HEK293 (cell line): ENCODE measurements around the gene INPPL1.

ENCODE experiments used
- CTCF ChIA-PET: fragments of 350-600 bp; formaldehyde crosslinking; extraction: SDS; loops from one replicate; lab custom pipeline; 2021; ENCODE audit warnings: antibody characterized with exemption; lab: Yijun Ruan, JAX
- POLR2A ChIA-PET: fragments of 300-600 bp; formaldehyde crosslinking; extraction: SDS; loops from one replicate; lab custom pipeline; 2020; ENCODE audit warnings: antibody characterized with exemption, inconsistent platforms; lab: Yijun Ruan, JAX
- H3K27ac ChIP-seq: fragments of 200-500 bp; sonication (Bioruptor generic); 2 replicates; pipeline ENCODE4 v1.5.1; 2014; ENCODE audit warnings: low read depth, low read length, control low read depth, inconsistent platforms; ENCODE audit errors: extremely low read depth
- H3K36me3 ChIP-seq, 2 experiments: fragments of 200-500 bp in 1 of 2; sonication (Bioruptor generic) in 1 of 2; 1 replicate in 1 of 2; 2 replicates in 1 of 2; pipeline ENCODE4 v1.5.1; 2014 to 2017; ENCODE audit warnings: inconsistent platforms in 2 of 2, low read length in 2 of 2; ENCODE audit not compliant: control insufficient read depth in 2 of 2, insufficient read depth in 1 of 2
- H3K4me1 ChIP-seq: fragments of 200-500 bp; sonication (Bioruptor generic); 2 replicates; pipeline ENCODE4 v1.5.1; 2014; ENCODE audit warnings: mild to moderate bottlenecking, low read length, inconsistent platforms; ENCODE audit not compliant: control insufficient read depth, insufficient read depth
- H3K4me3 ChIP-seq: 2 replicates; pipeline ENCODE4 v1.5.1; 2011; ENCODE audit warnings: low read depth, mild to moderate bottlenecking, control low read depth, low read length, moderate library complexity
- H3K9me3 ChIP-seq: fragments of 200-500 bp; sonication (Bioruptor generic); 2 replicates; pipeline ENCODE4 v1.5.1; 2014; ENCODE audit warnings: low read depth, low read length, inconsistent platforms; ENCODE audit not compliant: control insufficient read depth, insufficient read depth
- ATF2 ChIP-seq: fragments of 450-650 bp; formaldehyde crosslinking; IDR thresholded peaks from 2 replicates; pipeline ENCODE4 v1.5.1; 2016; ENCODE audit warnings: missing biosample characterization, missing genetic modification characterization, low read depth
- FEZF1 ChIP-seq: fragments of 450-650 bp; formaldehyde crosslinking; IDR thresholded peaks from 2 replicates; pipeline ENCODE4 v1.5.1; 2016; ENCODE audit warnings: missing biosample characterization, missing genetic modification characterization
- HOXA7 ChIP-seq: sonication (generic); formaldehyde crosslinking; IDR thresholded peaks from 2 replicates; pipeline ENCODE4 v1.8.1; 2022; ENCODE audit warnings: missing genetic modification reagents, borderline replicate concordance
- IKZF3 ChIP-seq: fragments of 450-650 bp; IDR thresholded peaks from 2 replicates; pipeline ENCODE4 v1.5.0; 2018; ENCODE audit warnings: missing biosample characterization, mild to moderate bottlenecking, missing genetic modification characterization, moderate library complexity
- KLF1 ChIP-seq: fragments of 450-650 bp; formaldehyde crosslinking; IDR thresholded peaks from 2 replicates; pipeline ENCODE4 v1.5.1; 2016; ENCODE audit warnings: missing biosample characterization, missing genetic modification characterization
- KLF16 ChIP-seq: fragments of 450-650 bp; formaldehyde crosslinking; IDR thresholded peaks from 2 replicates; pipeline ENCODE4 v1.5.1; 2017; ENCODE audit warnings: missing biosample characterization, missing genetic modification characterization
- KLF8 ChIP-seq: fragments of 450-650 bp; formaldehyde crosslinking; IDR thresholded peaks from 2 replicates; pipeline ENCODE4 v1.5.1; 2016; ENCODE audit warnings: missing biosample characterization, missing genetic modification characterization
- SETDB1 ChIP-seq: IDR thresholded peaks from one replicate; pipeline ENCODE4 v1.6.1; 2017; ENCODE audit warnings: mild to moderate bottlenecking, low read length, moderate library complexity, mixed read lengths; ENCODE audit not compliant: insufficient read length
- SP2 ChIP-seq: fragments of 450-650 bp; formaldehyde crosslinking; IDR thresholded peaks from 2 replicates; pipeline ENCODE4 v1.5.1; 2016; ENCODE audit warnings: missing biosample characterization, missing genetic modification characterization
- TCF7L2 ChIP-seq: IDR thresholded peaks from 2 replicates; pipeline ENCODE4 v1.6.1; 2011; ENCODE audit warnings: low read depth, mild to moderate bottlenecking, inconsistent platforms, low read length, moderate library complexity, borderline replicate concordance
- ZBTB17 ChIP-seq: fragments of 450-650 bp; formaldehyde crosslinking; IDR thresholded peaks from 2 replicates; pipeline ENCODE4 v1.5.1; 2016; ENCODE audit warnings: missing biosample characterization, missing genetic modification characterization
- ZBTB48 ChIP-seq: fragments of 450-650 bp; formaldehyde crosslinking; IDR thresholded peaks from 2 replicates; pipeline ENCODE4 v1.5.1; 2016; ENCODE audit warnings: missing biosample characterization, missing genetic modification characterization
- ZFP37 ChIP-seq: fragments of 450-650 bp; formaldehyde crosslinking; IDR thresholded peaks from 2 replicates; pipeline ENCODE4 v1.5.1; 2016; ENCODE audit warnings: missing biosample characterization, missing genetic modification characterization
- ZNF133 ChIP-seq: fragments of 450-650 bp; formaldehyde crosslinking; IDR thresholded peaks from 2 replicates; pipeline ENCODE4 v1.5.1; 2016; ENCODE audit warnings: missing biosample characterization, missing genetic modification characterization
- ZNF157 ChIP-seq: fragments of 450-650 bp; formaldehyde crosslinking; IDR thresholded peaks from 2 replicates; pipeline ENCODE4 v1.5.1; 2016; ENCODE audit warnings: missing biosample characterization, missing genetic modification characterization
- ZNF175 ChIP-seq: fragments of 450-650 bp; formaldehyde crosslinking; IDR thresholded peaks from 2 replicates; pipeline ENCODE4 v1.5.1; 2016; ENCODE audit warnings: missing biosample characterization, missing genetic modification characterization
- ZNF302 ChIP-seq: fragments of 450-650 bp; formaldehyde crosslinking; IDR thresholded peaks from 2 replicates; pipeline ENCODE4 v1.5.1; 2016; ENCODE audit warnings: missing biosample characterization, missing genetic modification characterization, low read depth
- ZNF350 ChIP-seq: fragments of 450-650 bp; formaldehyde crosslinking; IDR thresholded peaks from 2 replicates; pipeline ENCODE4 v1.5.0; 2017; ENCODE audit warnings: missing biosample characterization, mild to moderate bottlenecking, missing genetic modification characterization
- ZNF626 ChIP-seq: fragments of 450-650 bp; sonication (Bioruptor Pico); formaldehyde crosslinking; IDR thresholded peaks from 2 replicates; pipeline ENCODE4 v1.5.1; 2018; ENCODE audit warnings: missing biosample characterization, missing genetic modification characterization, inconsistent platforms
- ZNF660 ChIP-seq: fragments of 450-650 bp; IDR thresholded peaks from 2 replicates; pipeline ENCODE4 v1.5.1; 2018; ENCODE audit warnings: missing biosample characterization, mild to moderate bottlenecking, missing genetic modification characterization
- ZNF791 ChIP-seq: fragments of 450-650 bp; formaldehyde crosslinking; IDR thresholded peaks from 2 replicates; pipeline ENCODE4 v1.5.1; 2016; ENCODE audit warnings: missing biosample characterization, missing genetic modification characterization
- ZSCAN16 ChIP-seq: fragments of 450-650 bp; formaldehyde crosslinking; IDR thresholded peaks from 2 replicates; pipeline ENCODE4 v1.5.1; 2016; ENCODE audit warnings: missing biosample characterization, missing genetic modification characterization
- ZSCAN30 ChIP-seq: fragments of 450-650 bp; IDR thresholded peaks from 2 replicates; pipeline ENCODE4 v1.5.1; 2018; ENCODE audit warnings: missing biosample characterization, mild to moderate bottlenecking, missing genetic modification characterization, moderate library complexity
- TF ChIP-seq, protein P1 (sequence below): IDR thresholded peaks from 2 replicates; pipeline ENCODE4 v1.6.1; 2011; ENCODE audit warnings: mild to moderate bottlenecking, low read depth, low read length, borderline replicate concordance

The INPPL1 gene

DNA sequence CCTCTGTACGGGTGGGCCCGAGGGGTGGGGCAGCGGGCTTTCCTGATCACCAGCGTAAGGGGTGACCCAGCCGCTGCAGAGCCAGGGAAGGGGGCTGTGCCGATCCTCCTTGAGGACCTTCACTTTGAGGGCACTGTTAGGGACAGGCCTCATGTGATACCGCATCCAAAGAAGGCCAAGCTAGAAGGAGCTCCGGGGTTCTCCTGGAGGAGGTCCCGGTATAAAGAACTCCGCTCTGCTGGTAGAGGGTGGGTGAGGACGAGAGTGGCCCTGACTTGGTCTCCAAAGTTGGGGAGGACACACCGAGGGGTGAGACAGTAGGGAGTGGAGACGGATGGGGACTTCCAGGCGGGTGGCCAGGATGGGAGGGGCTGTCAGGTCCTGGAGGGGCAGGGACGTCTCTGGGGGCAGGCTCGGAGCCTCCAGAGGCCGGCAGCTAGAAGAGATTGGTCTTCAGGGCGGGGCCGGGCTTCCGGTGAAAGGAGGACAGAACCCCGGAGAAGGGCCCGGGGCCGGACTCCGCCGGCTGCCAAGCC is 14.8 kb downstream of the INPPL1 start:
- Histone ChIP-seq H3K36me3 (peaks cover 0 to 44% of the 10 kb centered on the region in 2 experiments; a peak in 2 of 3 replicates), H3K4me1 (no peaks in the 10 kb centered on the region), H3K9me3 (no peaks in the 10 kb centered on the region), H3K27ac (no peak overlapping the region), H3K4me3 (no peak overlapping the region)
- ChIA-PET CTCF (interaction anchor here (0.6 to 1.3 kb wide), 2 partner anchors 9 to 28 kb away, joined by 3 to 4 read pairs; no protein-coding TSS in a partner anchor), POLR2A (interaction anchor here (4.5 kb wide), 1 partner anchor 13 kb away, joined by 42 read pairs; the partner anchor contains the start of gene INPPL1)
- no peak for TF ChIP-seq ZNF157
- no peak for TF ChIP-seq ZBTB17 (tag by site-specific recombination)
- TF ChIP-seq ZNF660 (tag by site-specific recombination): no peak
- no peak for TF ChIP-seq ZFP37 (tag by site-specific recombination)
- TF ChIP-seq, protein P1, sequence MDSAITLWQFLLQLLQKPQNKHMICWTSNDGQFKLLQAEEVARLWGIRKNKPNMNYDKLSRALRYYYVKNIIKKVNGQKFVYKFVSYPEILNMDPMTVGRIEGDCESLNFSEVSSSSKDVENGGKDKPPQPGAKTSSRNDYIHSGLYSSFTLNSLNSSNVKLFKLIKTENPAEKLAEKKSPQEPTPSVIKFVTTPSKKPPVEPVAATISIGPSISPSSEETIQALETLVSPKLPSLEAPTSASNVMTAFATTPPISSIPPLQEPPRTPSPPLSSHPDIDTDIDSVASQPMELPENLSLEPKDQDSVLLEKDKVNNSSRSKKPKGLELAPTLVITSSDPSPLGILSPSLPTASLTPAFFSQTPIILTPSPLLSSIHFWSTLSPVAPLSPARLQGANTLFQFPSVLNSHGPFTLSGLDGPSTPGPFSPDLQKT: no peak
- no peak for TF ChIP-seq ZNF350 (tag by site-specific recombination)
- no peak for TF ChIP-seq ZSCAN16
- TF ChIP-seq ZSCAN30 (tag by site-specific recombination): no peak
- TF ChIP-seq, all 188 proteins: peak for 0

DNA sequence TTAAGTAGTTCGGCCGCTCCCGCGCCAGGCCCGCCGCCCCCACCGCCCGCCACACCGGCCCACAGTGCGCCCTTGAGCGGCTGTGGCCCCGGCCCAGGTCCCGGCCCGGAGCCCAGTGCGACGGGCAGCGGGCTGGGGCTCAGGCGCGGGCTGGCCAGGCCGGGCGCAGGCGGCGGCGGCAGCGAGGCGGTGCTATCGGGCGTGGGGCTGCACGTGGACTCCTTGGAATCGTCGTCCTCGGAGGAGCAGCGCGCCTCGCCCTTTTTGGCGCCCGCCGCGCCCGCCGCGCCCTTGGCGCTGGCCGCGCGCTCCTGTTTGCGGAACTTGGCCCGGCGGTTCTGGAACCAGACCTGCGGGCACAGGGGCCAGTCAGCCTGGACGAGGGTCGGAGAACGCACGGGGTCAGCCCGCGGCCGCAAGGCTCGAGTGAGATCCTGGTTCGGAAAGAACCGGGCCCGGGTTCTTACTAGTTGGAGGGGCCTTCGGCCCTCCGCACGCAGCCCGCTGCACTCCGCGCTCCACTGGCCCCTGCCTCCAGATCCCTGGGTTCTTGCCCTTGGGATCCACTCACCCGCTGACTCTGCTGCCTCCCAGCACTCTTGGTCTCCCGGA is 15.4 kb downstream of the INPPL1 start:
- no peaks in the 10 kb centered on the region for H3K9me3 ChIP-seq
- TF ChIP-seq ZNF626 (no peak), IKZF3 (tag by site-specific recombination) (no peak), KLF16 (no peak), ZNF157 (no peak), ATF2 (tag by site-specific recombination) (no peak), SETDB1 (no peak), HOXA7 (CRISPR knock-in tag) (no peak), ZNF175 (tag by site-specific recombination) (no peak), SP2 (tag by site-specific recombination) (no peak), ZNF133 (tag by site-specific recombination) (no peak), ZBTB48 (no peak), ZNF791 (tag by site-specific recombination) (no peak), TCF7L2 (no peak), KLF8 (tag by site-specific recombination) (no peak), ZNF302 (tag by site-specific recombination) (no peak), FEZF1 (tag by site-specific recombination) (no peak), KLF1 (tag by site-specific recombination) (no peak)
- ChIA-PET POLR2A (interaction anchor here (4.5 kb wide), 1 partner anchor 13 kb away, joined by 42 read pairs; the partner anchor contains the start of gene INPPL1), CTCF (interaction anchor here (0.6 to 0.9 kb wide), 3 partner anchors 8 to 191 kb away, joined by 3 to 4 read pairs (median 3); no protein-coding TSS in a partner anchor)
- H3K27ac ChIP-seq: no peak overlapping the region
- H3K36me3 ChIP-seq: peaks cover 0 to 38% of the 10 kb centered on the region in 2 experiments; a peak in 1 of 3 replicates
- no peaks in the 10 kb centered on the region for H3K4me1 ChIP-seq
- H3K4me3 ChIP-seq: no peak overlapping the region
